HCT116 (cell line): Measurements from ENCODE around the gene HYLS1. TPM values are rescaled to one million over a fixed set of nuclear protein-coding genes. Genes with fewer than 3 reads are reported as not detected.

Source experiments
- ATAC-seq: fragments of 200-7000 bp; cut with Tn5 transposase; 2 replicates; pipeline ENCODE4 v1.9.1; 2020; ENCODE audit warnings: mild to moderate bottlenecking, moderate library complexity
- BruUV-seq: library from RNA; stranded (reverse); fragments of 400-500 nt; replicated peaks from 2 replicates; lab custom pipeline; 2021; lab: Mats Ljungman, UMichigan
- CTCF ChIA-PET: fragments of 300-600 bp; sonication (Branson Sonifier 250); formaldehyde crosslinking; loops from one replicate; lab custom pipeline; 2021; ENCODE audit warnings: antibody characterized with exemption; lab: Charles Lee
- POLR2A ChIA-PET: fragments of 300-600, 350-600 bp; sonication (Branson Sonifier 250); formaldehyde crosslinking; loops from one replicate; lab custom pipeline; 2021; ENCODE audit warnings: antibody characterized with exemption; lab: Charles Lee
- RAD21 ChIA-PET, 2 experiments: fragments of 300-600 bp; sonication (Branson Sonifier 250); formaldehyde crosslinking; loops; one replicate each; lab custom pipeline; 2023; ENCODE audit warnings: low total read pairs in 2 of 2; ENCODE audit not compliant: uncharacterized antibody in 2 of 2, unreplicated experiment in 2 of 2, low non-redundant PET in 1 of 2; lab: Charles Lee
- DNase-seq: peaks from one replicate; pipeline ENCODE4 v3.0.0-alpha.2; 2010; ENCODE audit warnings: low read depth, low spot score
- H2AFZ ChIP-seq: fragments of 200-600 bp; shearing (Covaris generic), sonication (generic); 2 replicates; pipeline ENCODE4 v1.6.1; 2017; ENCODE audit warnings: low read depth, mixed run types, mixed read lengths, antibody characterized with exemption, low read length; ENCODE audit not compliant: poor library complexity, severe bottlenecking
- H3K27ac ChIP-seq: 2 replicates; pipeline ENCODE4 v1.5.1; 2012; ENCODE audit warnings: low read depth, low read length
- H3K27me3 ChIP-seq: fragments of 200-600 bp; sonication (generic); 2 replicates; pipeline ENCODE4 v1.6.1; 2016; ENCODE audit warnings: mixed run types, low read length, mixed read lengths; ENCODE audit not compliant: insufficient read depth
- H3K36me3 ChIP-seq, 2 experiments: fragments of 200-500 bp in 1 of 2; fragments of 200-600 bp in 1 of 2; sonication (Bioruptor generic) in 1 of 2; sonication (generic) in 1 of 2; 2 replicates each; pipeline versions ENCODE4 v1.5.1 to v1.6.1; 2014 to 2016; ENCODE audit warnings: low read length in 2 of 2, inconsistent platforms in 1 of 2, mixed read lengths in 1 of 2, mixed run types in 1 of 2; ENCODE audit not compliant: insufficient read depth in 2 of 2, control insufficient read depth in 1 of 2
- H3K4me1 ChIP-seq, 2 experiments: fragments of 200-600 bp in 1 of 2; sonication (generic) in 1 of 2; 2 replicates each; pipeline versions ENCODE4 v1.5.1 to v1.6.1; 2012 to 2017; ENCODE audit warnings: low read length in 2 of 2, inconsistent platforms in 1 of 2, mild to moderate bottlenecking in 1 of 2, mixed read lengths in 1 of 2, mixed run types in 1 of 2, moderate library complexity in 1 of 2; ENCODE audit not compliant: insufficient read depth in 2 of 2, control insufficient read depth in 1 of 2
- H3K4me2 ChIP-seq: fragments of 200-600 bp; sonication (generic); 2 replicates; pipeline ENCODE4 v1.6.1; 2017; ENCODE audit warnings: mixed run types, low read length, mixed read lengths
- H3K4me3 ChIP-seq, 2 experiments: fragments of 200-600 bp in 1 of 2; sonication (generic) in 1 of 2; replicated peaks in 1 of 2; 2 replicates each; pipeline ENCODE4 v1.5.1; 2011 to 2016; ENCODE audit warnings: low read length in 2 of 2, control low read depth in 1 of 2, low read depth in 1 of 2, mild to moderate bottlenecking in 1 of 2, mixed read lengths in 1 of 2, mixed run types in 1 of 2
- H3K79me2 ChIP-seq: fragments of 200-600 bp; sonication (generic); 2 replicates; pipeline ENCODE4 v1.6.1; 2017; ENCODE audit warnings: mild to moderate bottlenecking, mixed run types, low read length, moderate library complexity, mixed read lengths; ENCODE audit not compliant: insufficient read depth
- H3K9ac ChIP-seq: fragments of 200-600 bp; sonication (generic); 2 replicates; pipeline ENCODE4 v1.6.1; 2016; ENCODE audit warnings: low read length, mixed read lengths
- H3K9me2 ChIP-seq: fragments of 200-600 bp; sonication (generic), shearing (Covaris generic); 2 replicates; pipeline ENCODE4 v1.6.1; 2017; ENCODE audit warnings: mixed run types, mild to moderate bottlenecking, moderate library complexity; ENCODE audit not compliant: insufficient read depth
- H3K9me3 ChIP-seq, 2 experiments: fragments of 200-500 bp in 1 of 2; fragments of 200-600 bp in 1 of 2; sonication (Bioruptor generic) in 1 of 2; sonication (generic) in 1 of 2; 2 replicates each; pipeline ENCODE4 v1.6.1; 2014 to 2017; ENCODE audit warnings: low read length in 2 of 2, mixed read lengths in 2 of 2, inconsistent platforms in 1 of 2, low read depth in 1 of 2, mild to moderate bottlenecking in 1 of 2, mixed run types in 1 of 2, moderate library complexity in 1 of 2; ENCODE audit not compliant: control insufficient read depth in 1 of 2, insufficient read depth in 1 of 2
- H4K20me1 ChIP-seq: fragments of 200-600 bp; sonication (generic), shearing (Covaris generic); 2 replicates; pipeline ENCODE4 v1.6.1; 2017; ENCODE audit warnings: mixed run types, mild to moderate bottlenecking, moderate library complexity; ENCODE audit not compliant: insufficient read depth
- ATF3 ChIP-seq: IDR thresholded peaks from 2 replicates; pipeline ENCODE4 v1.6.1; 2012
- CBX3 ChIP-seq: IDR thresholded peaks from 2 replicates; pipeline ENCODE4 v1.6.1; 2012; ENCODE audit warnings: low read depth
- CEBPB ChIP-seq: IDR thresholded peaks from 2 replicates; pipeline ENCODE4 v1.6.1; 2012; ENCODE audit warnings: low read depth
- ELF1 ChIP-seq: IDR thresholded peaks from 2 replicates; pipeline ENCODE4 v1.6.1; 2012; ENCODE audit warnings: low read depth, borderline replicate concordance
- EZH2 ChIP-seq: fragments of 200-600 bp; sonication (generic); IDR thresholded peaks from 2 replicates; pipeline ENCODE4 v1.6.1; 2017; ENCODE audit warnings: antibody characterized with exemption, mixed run types
- EZH2phosphoT487 ChIP-seq: fragments of 200-600 bp; IDR thresholded peaks from 2 replicates; pipeline ENCODE4 v1.6.1; 2018; ENCODE audit warnings: antibody characterized with exemption, borderline replicate concordance
- FOSL1 ChIP-seq: IDR thresholded peaks from 2 replicates; pipeline ENCODE4 v1.6.1; 2012; ENCODE audit warnings: low read depth
- JUND ChIP-seq: IDR thresholded peaks from 2 replicates; pipeline ENCODE4 v1.6.1; 2012
- POLR2A ChIP-seq: IDR thresholded peaks from 2 replicates; pipeline ENCODE4 v1.7.0; 2011; ENCODE audit warnings: borderline replicate concordance; ENCODE audit not compliant: insufficient read depth, insufficient read length; ENCODE audit errors: extremely low read depth
- POLR2AphosphoS5 ChIP-seq: IDR thresholded peaks from 2 replicates; pipeline ENCODE4 v1.6.1; 2011; ENCODE audit warnings: mild to moderate bottlenecking, low read depth, low read length, moderate library complexity
- REST ChIP-seq: IDR thresholded peaks from 2 replicates; pipeline ENCODE4 v1.6.1; 2012; ENCODE audit warnings: low read depth
- SIN3A ChIP-seq: IDR thresholded peaks from 2 replicates; pipeline ENCODE4 v1.6.1; 2012; ENCODE audit warnings: low read depth
- YY1 ChIP-seq: IDR thresholded peaks from 2 replicates; pipeline ENCODE4 v1.6.1; 2011; ENCODE audit warnings: low read length, low read depth, moderate library complexity, mild to moderate bottlenecking; ENCODE audit not compliant: insufficient replicate concordance; ENCODE audit errors: extremely low read depth
- ZNF274 ChIP-seq: fragments of 200-500 bp; sonication (Bioruptor generic); IDR thresholded peaks from 2 replicates; pipeline ENCODE4 v1.6.1; 2014; ENCODE audit warnings: mild to moderate bottlenecking, low read depth, low read length, inconsistent platforms
- intact Hi-C: fragments of 100-400 bp; cut with micrococcal nuclease; formaldehyde crosslinking; loops from 2 replicates; pipeline ENCODE4 v1.10.0; 2022
- total RNA-seq: library from RNA; stranded (reverse); gene quantifications from one replicate; pipeline ENCODE4 v1.2.1, GENCODE V29; 2021; ENCODE audit not compliant: unreplicated experiment
- TF ChIP-seq, protein P1 (sequence below): IDR thresholded peaks from 2 replicates; pipeline ENCODE4 v1.6.1; 2012
- TF ChIP-seq, protein P2 (sequence below), 3 experiments: fragments of 200-600 bp in 1 of 3; sonication (generic) in 1 of 3; IDR thresholded peaks in 2 of 3; conservative IDR thresholded peaks in 1 of 3; 2 replicates each; pipeline ENCODE4 v1.5.1; 2012 to 2017; ENCODE audit warnings: low read depth in 2 of 3, low read length in 2 of 3, antibody characterized with exemption in 1 of 3, borderline replicate concordance in 1 of 3, control low read depth in 1 of 3, mild to moderate bottlenecking in 1 of 3, mixed read lengths in 1 of 3, mixed run types in 1 of 3, moderate library complexity in 1 of 3; ENCODE audit not compliant: insufficient read depth in 1 of 3

HYLS1 gene
- total RNA-seq, 1 experiment from 2014 or later: 18.9 TPM

- TF ChIP-seq POLR2AphosphoS5: no peak
- no peak for TF ChIP-seq JUND
- TF ChIP-seq EZH2: no peak
- TF ChIP-seq ATF3: no peak
- TF ChIP-seq, all 23 proteins: peak for 0
These were observed 36.2 kb downstream of the HYLS1 start (continued) for GRCh38 chr11:125923633-125924032.

GRCh38 chr11:125924384-125925007, 37.0 kb downstream of the HYLS1 start:
- CTCF ChIA-PET: interaction anchor here (1.2 to 1.4 kb wide), 2 partner anchors 269 to 556 kb away, joined by 3 to 7 read pairs; no protein-coding TSS in a partner anchor
- Histone ChIP-seq H3K27me3 (no peaks in the 10 kb centered on the region), H3K9me3 (no peaks in the 10 kb centered on the region), H3K4me3 (no peak overlapping the region), H3K79me2 (no peaks in the 10 kb centered on the region), H3K9ac (no peak overlapping the region), H3K4me2 (no peak overlapping the region), H3K36me3 (no peaks in the 10 kb centered on the region), H3K27ac (no peak overlapping the region), H2AFZ (no peak overlapping the region)
- POLR2A ChIA-PET: no interaction called here
- ATAC-seq: no peak
- no peak for TF ChIP-seq REST
- TF ChIP-seq ZNF274: no peak
- TF ChIP-seq SIN3A: no peak
- TF ChIP-seq, protein P1, sequence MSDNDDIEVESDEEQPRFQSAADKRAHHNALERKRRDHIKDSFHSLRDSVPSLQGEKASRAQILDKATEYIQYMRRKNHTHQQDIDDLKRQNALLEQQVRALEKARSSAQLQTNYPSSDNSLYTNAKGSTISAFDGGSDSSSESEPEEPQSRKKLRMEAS: no peak
- TF ChIP-seq FOSL1: no peak
- TF ChIP-seq ELF1: no peak
- no peak for TF ChIP-seq POLR2A
- TF ChIP-seq JUND: no peak
- no peak for TF ChIP-seq CEBPB
- TF ChIP-seq, protein P2, sequence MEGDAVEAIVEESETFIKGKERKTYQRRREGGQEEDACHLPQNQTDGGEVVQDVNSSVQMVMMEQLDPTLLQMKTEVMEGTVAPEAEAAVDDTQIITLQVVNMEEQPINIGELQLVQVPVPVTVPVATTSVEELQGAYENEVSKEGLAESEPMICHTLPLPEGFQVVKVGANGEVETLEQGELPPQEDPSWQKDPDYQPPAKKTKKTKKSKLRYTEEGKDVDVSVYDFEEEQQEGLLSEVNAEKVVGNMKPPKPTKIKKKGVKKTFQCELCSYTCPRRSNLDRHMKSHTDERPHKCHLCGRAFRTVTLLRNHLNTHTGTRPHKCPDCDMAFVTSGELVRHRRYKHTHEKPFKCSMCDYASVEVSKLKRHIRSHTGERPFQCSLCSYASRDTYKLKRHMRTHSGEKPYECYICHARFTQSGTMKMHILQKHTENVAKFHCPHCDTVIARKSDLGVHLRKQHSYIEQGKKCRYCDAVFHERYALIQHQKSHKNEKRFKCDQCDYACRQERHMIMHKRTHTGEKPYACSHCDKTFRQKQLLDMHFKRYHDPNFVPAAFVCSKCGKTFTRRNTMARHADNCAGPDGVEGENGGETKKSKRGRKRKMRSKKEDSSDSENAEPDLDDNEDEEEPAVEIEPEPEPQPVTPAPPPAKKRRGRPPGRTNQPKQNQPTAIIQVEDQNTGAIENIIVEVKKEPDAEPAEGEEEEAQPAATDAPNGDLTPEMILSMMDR (IDR thresholded peaks at IDR 0.05 in 2 of 3, conservative IDR thresholded peaks at IDR 0.05 in 1 of 3; ENCODE audit: borderline replicate concordance in 1 of 3, insufficient read depth in 1 of 3, low read depth in 2 of 3, low read length in 2 of 3): no peak
- no peak for TF ChIP-seq YY1
- TF ChIP-seq CBX3: no peak
- TF ChIP-seq EZH2: no peak
- TF ChIP-seq POLR2AphosphoS5: no peak
- no peak for TF ChIP-seq EZH2phosphoT487
- TF ChIP-seq ATF3: no peak
- TF ChIP-seq, all 23 proteins: peak for 0
- intact Hi-C loops: loop anchor here (5.0 kb wide), 1 partner anchor 198 kb away; no protein-coding TSS in a partner anchor
- no TSS peak for BruUV-seq
- RAD21 ChIA-PET: no interaction called here
- no peaks in the 10 kb centered on the region for H4K20me1 ChIP-seq
- no peaks in the 10 kb centered on the region for H3K9me2 ChIP-seq
- no peaks in the 10 kb centered on the region for H3K4me1 ChIP-seq
- no peak for DNase-seq
